H1 (cell line): ENCODE data around the gene DDX1. TPM values are rescaled to one million over a fixed set of nuclear protein-coding genes. Genes with fewer than 3 reads are reported as not detected.

Experiments used
- CTCF ChIA-PET: fragments of 300-600 bp; sonication (Branson Sonifier 250); formaldehyde crosslinking; loops from one replicate; lab custom pipeline; 2021; ENCODE audit not compliant: partially characterized antibody; lab: Charles Lee
- POLR2A ChIA-PET: fragments of 300-600 bp; sonication (Branson Sonifier 250); formaldehyde crosslinking; loops from one replicate; lab custom pipeline; 2021; ENCODE audit warnings: inconsistent platforms; ENCODE audit not compliant: partially characterized antibody; lab: Charles Lee
- DNase-seq, 2 experiments: peaks; one replicate each; pipeline versions ENCODE4 v3.0.0 to v3.0.0-alpha.2; 2010 to 2022; ENCODE audit warnings: low spot score in 2 of 2, low read depth in 1 of 2, mixed read lengths in 1 of 2
- FAIRE-seq: peaks from 2 replicates; lab custom pipeline; 2011; peaks lifted over from hg19 to GRCh38; lab: Jason Lieb, UNC
- H2AFZ ChIP-seq: 2 replicates; pipeline ENCODE4 v1.8.1; 2012; ENCODE audit warnings: low read length, inconsistent platforms
- H2AK5ac ChIP-seq: 2 replicates; pipeline ENCODE4 v1.6.1; 2013; ENCODE audit warnings: low read depth, low read length
- H2BK120ac ChIP-seq: replicated peaks from 2 replicates; pipeline ENCODE3; 2013; ENCODE audit warnings: low read depth, low read length, inconsistent platforms
- H2BK12ac ChIP-seq: 2 replicates; pipeline ENCODE4 v1.6.1; 2013; ENCODE audit warnings: low read depth, low read length
- H2BK15ac ChIP-seq: 2 replicates; pipeline ENCODE4 v1.6.1; 2013; ENCODE audit warnings: low read length
- H2BK20ac ChIP-seq: 2 replicates; pipeline ENCODE4 v1.6.1; 2013; ENCODE audit warnings: low read length
- H2BK5ac ChIP-seq: 2 replicates; pipeline ENCODE4 v1.6.1; 2013; ENCODE audit warnings: low read depth, low read length
- H3K14ac ChIP-seq: 2 replicates; pipeline ENCODE4 v1.6.1; 2013; ENCODE audit warnings: inconsistent platforms; ENCODE audit not compliant: insufficient read length
- H3K18ac ChIP-seq: 2 replicates; pipeline ENCODE4 v1.6.1; 2013; ENCODE audit warnings: low read length; ENCODE audit errors: extremely low read depth
- H3K23ac ChIP-seq: 2 replicates; pipeline ENCODE4 v1.6.1; 2013; ENCODE audit warnings: inconsistent platforms; ENCODE audit not compliant: insufficient read length
- H3K23me2 ChIP-seq: 2 replicates; pipeline ENCODE4 v1.6.1; 2013; ENCODE audit warnings: low read depth, low read length
- H3K27ac ChIP-seq: 2 replicates; pipeline ENCODE4 v1.6.1; 2011; ENCODE audit warnings: low read depth, low read length, inconsistent platforms
- H3K27me3 ChIP-seq, 4 experiments: replicated peaks in 1 of 4; 1 replicate in 1 of 4; 2 replicates in 3 of 4; pipeline versions ENCODE4 v1.6.1 to v1.8.1; 2011 to 2013; ENCODE audit warnings: low read length in 3 of 4, mild to moderate bottlenecking in 3 of 4, inconsistent platforms in 2 of 4, mixed read lengths in 2 of 4, moderate library complexity in 1 of 4; ENCODE audit not compliant: control insufficient read depth in 3 of 4, insufficient read depth in 3 of 4; ENCODE audit errors: extremely low read depth in 1 of 4
- H3K36me3 ChIP-seq, 4 experiments: 2 replicates each; pipeline versions ENCODE4 v1.6.1 to v1.8.1; 2011 to 2013; ENCODE audit warnings: mild to moderate bottlenecking in 4 of 4, low read length in 3 of 4, moderate library complexity in 2 of 4, control low read depth in 1 of 4, inconsistent platforms in 1 of 4; ENCODE audit not compliant: insufficient read depth in 4 of 4, control insufficient read depth in 2 of 4
- H3K4ac ChIP-seq: replicated peaks from 2 replicates; pipeline ENCODE3; 2013; ENCODE audit warnings: low read length, low read depth, mixed read lengths, inconsistent platforms; ENCODE audit not compliant: insufficient read length
- H3K4me1 ChIP-seq, 4 experiments: replicated peaks in 1 of 4; 1 replicate in 1 of 4; 2 replicates in 3 of 4; pipeline versions ENCODE4 v1.6.1 to v1.8.1; 2011 to 2013; ENCODE audit warnings: low read length in 3 of 4, inconsistent platforms in 2 of 4, mixed read lengths in 1 of 4; ENCODE audit not compliant: insufficient read depth in 4 of 4, control insufficient read depth in 3 of 4
- H3K4me2 ChIP-seq, 2 experiments: 2 replicates each; pipeline versions ENCODE4 v1.6.1 to v1.8.1; 2011 to 2013; ENCODE audit warnings: low read depth in 2 of 2, low read length in 2 of 2, control low read depth in 1 of 2, inconsistent platforms in 1 of 2, mild to moderate bottlenecking in 1 of 2; ENCODE audit not compliant: insufficient read depth in 1 of 2
- H3K4me3 ChIP-seq, 4 experiments: fragments of 200-600, 300-600 bp in 1 of 4; sonication (generic), shearing (Covaris generic), sonication (Bioruptor Twin) in 1 of 4; 2 replicates each; pipeline versions ENCODE4 v1.5.1 to v1.8.1; 2011 to 2016; ENCODE audit warnings: low read length in 4 of 4, low read depth in 3 of 4, control low read depth in 2 of 4, inconsistent platforms in 2 of 4, mild to moderate bottlenecking in 2 of 4, mixed read lengths in 1 of 4, moderate library complexity in 1 of 4; ENCODE audit not compliant: insufficient read depth in 2 of 4; ENCODE audit errors: extremely low read depth in 1 of 4
- H3K56ac ChIP-seq: replicated peaks from 2 replicates; pipeline ENCODE3; 2013; ENCODE audit warnings: low read depth, mild to moderate bottlenecking, mixed read lengths, low read length, inconsistent platforms; ENCODE audit not compliant: insufficient read length
- H3K79me1 ChIP-seq: 2 replicates; pipeline ENCODE4 v1.6.1; 2013; ENCODE audit warnings: low read depth, low read length, control low read depth
- H3K79me2 ChIP-seq, 2 experiments: 2 replicates each; pipeline versions ENCODE4 v1.6.1 to v1.8.1; 2012 to 2013; ENCODE audit warnings: low read length in 2 of 2, mild to moderate bottlenecking in 2 of 2, inconsistent platforms in 1 of 2; ENCODE audit not compliant: insufficient read depth in 2 of 2, control insufficient read depth in 1 of 2
- H3K9ac ChIP-seq, 4 experiments: replicated peaks in 1 of 4; 1 replicate in 1 of 4; 2 replicates in 3 of 4; pipeline versions ENCODE4 v1.6.1 to v1.8.1; 2011 to 2013; ENCODE audit warnings: low read depth in 3 of 4, low read length in 3 of 4, control low read depth in 2 of 4, mild to moderate bottlenecking in 2 of 4, moderate library complexity in 2 of 4, inconsistent platforms in 1 of 4; ENCODE audit errors: extremely low read depth in 1 of 4
- H3K9me3 ChIP-seq, 2 experiments: 2 replicates each; pipeline versions ENCODE4 v1.6.1 to v1.8.1; 2012 to 2013; ENCODE audit warnings: mild to moderate bottlenecking in 2 of 2, moderate library complexity in 2 of 2, control low read depth in 1 of 2, inconsistent platforms in 1 of 2, low read depth in 1 of 2, low read length in 1 of 2, mixed read lengths in 1 of 2; ENCODE audit not compliant: insufficient read depth in 2 of 2
- H4K20me1 ChIP-seq, 2 experiments: replicated peaks in 1 of 2; 2 replicates each; pipeline versions ENCODE3 to v1.8.1; 2011 to 2013; ENCODE audit warnings: inconsistent platforms in 2 of 2, low read length in 2 of 2, mild to moderate bottlenecking in 1 of 2; ENCODE audit not compliant: insufficient read depth in 2 of 2, control insufficient read depth in 1 of 2
- H4K5ac ChIP-seq: 2 replicates; pipeline ENCODE4 v1.6.1; 2013; ENCODE audit warnings: low read length, low read depth, mixed read lengths, inconsistent platforms; ENCODE audit not compliant: insufficient read length
- H4K8ac ChIP-seq: 2 replicates; pipeline ENCODE4 v1.8.0; 2013; ENCODE audit warnings: mild to moderate bottlenecking, moderate library complexity, low read length, inconsistent platforms; ENCODE audit not compliant: insufficient read depth; ENCODE audit errors: extremely low read depth
- H4K91ac ChIP-seq: replicated peaks from 2 replicates; pipeline ENCODE3; 2013; ENCODE audit warnings: low read length, mixed read lengths, inconsistent platforms; ENCODE audit not compliant: insufficient read length
- CBX8 ChIP-seq: fragments of 300-800, 300-1000 bp; sonication (generic); IDR thresholded peaks from 2 replicates; pipeline ENCODE4 v1.7.1; 2016; ENCODE audit warnings: low read depth, low read length, borderline replicate concordance
- CHD1 ChIP-seq: IDR thresholded peaks from 2 replicates; pipeline ENCODE4 v1.6.1; 2012; ENCODE audit warnings: low read depth, low read length, improper control_type of control experiment
- CTBP2 ChIP-seq: IDR thresholded peaks from 2 replicates; pipeline ENCODE4 v1.7.0; 2011; ENCODE audit warnings: borderline replicate concordance, mild to moderate bottlenecking, moderate library complexity, mixed read lengths, low read length; ENCODE audit not compliant: insufficient read depth, insufficient read length
- HDAC6 ChIP-seq: IDR thresholded peaks from one replicate; pipeline ENCODE4 v1.7.1; 2012; ENCODE audit warnings: low read depth, mild to moderate bottlenecking, inconsistent platforms, low read length, moderate library complexity
- KDM4A ChIP-seq: IDR thresholded peaks from one replicate; pipeline ENCODE4 v1.7.1; 2012; ENCODE audit warnings: low read depth, mild to moderate bottlenecking, moderate library complexity, low read length, inconsistent platforms; ENCODE audit not compliant: severe bottlenecking
- PHF8 ChIP-seq: fragments of 200-600 bp; sonication (generic); conservative IDR thresholded peaks from 2 replicates; pipeline ENCODE4 v1.7.1; 2012; ENCODE audit warnings: low read depth, mild to moderate bottlenecking, inconsistent platforms, low read length, moderate library complexity
- RFX5 ChIP-seq: IDR thresholded peaks from 2 replicates; pipeline ENCODE4 v1.6.1; 2011; ENCODE audit warnings: low read depth, low read length, improper control_type of control experiment, borderline replicate concordance
- RXRA ChIP-seq: IDR thresholded peaks from 2 replicates; pipeline ENCODE4 v1.6.1; 2011; ENCODE audit warnings: low read depth, mild to moderate bottlenecking, low read length, moderate library complexity; ENCODE audit not compliant: insufficient read depth
- SIX5 ChIP-seq: IDR thresholded peaks from 2 replicates; pipeline ENCODE4 v1.6.1; 2011; ENCODE audit warnings: mild to moderate bottlenecking, low read depth, low read length
- TCF12 ChIP-seq: IDR thresholded peaks from 2 replicates; pipeline ENCODE4 v1.6.1; 2011; ENCODE audit warnings: low read depth, mild to moderate bottlenecking, low read length
- TEAD4 ChIP-seq: IDR thresholded peaks from 2 replicates; pipeline ENCODE4 v1.6.1; 2012; ENCODE audit warnings: low read depth, low read length, inconsistent platforms, mixed read lengths
- YY1 ChIP-seq: IDR thresholded peaks from 2 replicates; pipeline ENCODE4 v1.6.1; 2011; ENCODE audit warnings: low read depth, mild to moderate bottlenecking, low read length
- WGBS, 2 experiments: shearing (Covaris generic) in 1 of 2; methylation state at CpG; one replicate each; pipeline versions ENCODE4 v1.1.6 to v1.1.7; 2013 to 2015; ENCODE audit warnings: low lambda C conversion rate in 2 of 2, mixed read lengths in 2 of 2, inconsistent platforms in 1 of 2, low coverage in 1 of 2, missing lambda C conversion rate in 1 of 2; ENCODE audit not compliant: insufficient replicate concordance in 2 of 2, insufficient coverage in 1 of 2, insufficient read length in 1 of 2; ENCODE audit errors: extremely low coverage in 1 of 2, missing lambda C conversion rate in 1 of 2; 5-methylcytosine and 5-hydroxymethylcytosine counted together
- polyA plus RNA-seq, 7 experiments: library from polyadenylated mRNA; depleted of rRNA in 3 of 7; stranded (reverse) in 5 of 7; unstranded in 2 of 7; fragments of >200 nt in 5 of 7; fragments of 200-250 nt in 2 of 7; gene quantifications; 1 replicate in 5 of 7; 2 replicates in 1 of 7; 4 replicates in 1 of 7; pipeline versions ENCODE4 v1.2.1 to v1.2.3, GENCODE V29; 2011 to 2013; ENCODE audit warnings: missing spikeins in 2 of 7, mixed read lengths in 2 of 7
- total RNA-seq: library from RNA; stranded (reverse); fragmentation: NEBNext Ultra II Directional; extraction: Animal tissue kit (Norgen Biotek cat#: 25700); gene quantifications from 2 replicates; pipeline ENCODE4 v1.2.1, GENCODE V29; 2021

DDX1 gene
- total and polyA plus RNA-seq, 2 of the 8 experiments (the other 6 are each of a cell fraction or from before 2014, with no cell fraction given), result 51.1 to 161 TPM

- Histone ChIP-seq H3K18ac (no peak overlapping the region), H4K8ac (no peak overlapping the region; the same call in 1 of the 2 replicates), H2BK12ac (no peak overlapping the region), H2AK5ac (no peak overlapping the region), H3K23ac (no peak overlapping the region), H3K79me1 (no peaks in the 10 kb centered on the region), H3K4me2 (no peak overlapping the region), H3K27me3 (no peaks in the 10 kb centered on the region), H3K4me3 (no peak overlapping the region), H2BK120ac (no peak overlapping the region), H3K9ac (no peak overlapping the region), H2BK5ac (no peak overlapping the region), H3K27ac (no peak overlapping the region), H3K79me2 (no peaks in the 10 kb centered on the region), H3K36me3 (no peaks in the 10 kb centered on the region), H3K56ac (no peak overlapping the region), H2BK20ac (no peak overlapping the region), H2AFZ (no peak overlapping the region), H3K14ac (no peak overlapping the region), H3K23me2 (no peaks in the 10 kb centered on the region), H3K9me3 (no peaks in the 10 kb centered on the region), H3K4me1 (no peaks in the 10 kb centered on the region; a peak in 2 of 7 replicates), H3K4ac (no peak overlapping the region), H2BK15ac (no peak overlapping the region), H4K5ac (no peak overlapping the region), H4K91ac (no peak overlapping the region), H4K20me1 (no peaks in the 10 kb centered on the region)
- POLR2A ChIA-PET, result interaction anchor here (0.7 kb wide), 1 partner anchor 10 kb away, joined by 3 read pairs; no protein-coding TSS in a partner anchor
- DNase-seq (no peak), FAIRE-seq (no peak)
- CTCF ChIA-PET, result interaction anchor here (0.6 to 1.2 kb wide), 4 partner anchors 10 to 853 kb away, joined by 3 read pairs; no protein-coding TSS in a partner anchor
- WGBS, 2 experiments, result 89% methylated on average over 7 of the region's 7 CpGs; no CpG with 5 or more reads in 1 of the 2 experiments
- TF ChIP-seq CTBP2 (no peak), TCF12 (no peak), PHF8 (no peak), CBX8 (no peak), CHD1 (no peak), RXRA (no peak), HDAC6 (no peak), YY1 (no peak), RFX5 (no peak), SIX5 (no peak), TEAD4 (no peak), KDM4A (no peak)
- TF ChIP-seq, all 59 proteins: peak for 0
Measured at GRCh38 chr2:15655123-15655887, 63.6 kb downstream of the DDX1 start.
